Right kidney (tissue), 1 donor: ENCODE data around the gene TET1.
"Not testable (repeated sequence)": the region's sequence is repeated elsewhere in the genome, so short reads cannot be mapped to it uniquely, and the experiment has no call there.

Source experiments
- DNase-seq: peaks from one replicate; pipeline ENCODE4 v3.0.0-alpha.2; 2016

TET1 gene

GRCh38 chr10:68562661-68563570 is 2.8 kb downstream of the TET1 start:
- DNase-seq = peak; percentile 49

GRCh38 chr10:68564712-68565111 is 4.6 kb downstream of the TET1 start:
- no peak for DNase-seq

DNA sequence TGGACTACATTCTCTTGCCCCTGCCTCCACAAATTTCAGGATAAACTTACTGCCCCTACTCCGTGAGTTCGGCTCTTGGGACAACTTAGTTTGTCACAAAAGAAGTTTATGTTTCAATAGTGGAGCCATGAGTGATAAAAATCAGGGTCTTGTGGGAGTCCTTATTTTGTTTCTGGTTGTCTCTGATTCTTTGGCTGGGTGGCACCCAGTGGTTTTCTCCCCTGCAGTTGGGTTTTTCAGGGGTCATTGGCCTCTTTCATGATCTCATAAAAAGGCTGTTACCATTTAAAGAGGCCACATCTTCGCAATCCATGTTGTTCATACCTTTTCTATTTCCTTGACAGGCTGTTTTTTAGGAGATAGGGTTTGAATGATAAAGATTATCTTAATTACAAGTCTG is 5.5 kb downstream of the TET1 start:
- no peak for DNase-seq

GRCh38 chr10:68566351-68566750 is 6.2 kb downstream of the TET1 start:
- DNase-seq = no peak

DNA sequence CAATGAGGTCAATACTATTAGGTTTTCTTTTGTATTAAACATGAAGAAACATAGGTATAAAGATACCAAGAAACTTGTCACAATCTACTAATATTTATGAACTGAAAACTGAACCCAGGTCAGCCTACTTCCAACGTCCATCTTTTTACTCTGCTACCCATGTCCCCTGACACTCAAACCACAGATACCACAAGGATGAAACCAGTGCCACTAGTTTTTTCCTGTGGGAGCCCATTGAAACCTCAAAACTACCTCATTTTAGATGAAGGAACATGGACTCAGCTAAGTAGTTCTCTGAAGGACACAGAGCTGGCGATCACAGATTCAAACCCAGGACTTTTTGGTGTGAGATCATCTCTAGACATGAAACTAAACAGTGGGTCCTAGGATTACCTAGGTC is 6.8 kb downstream of the TET1 start:
- no peak for DNase-seq

GRCh38 chr10:68572151-68572550 is 12.0 kb downstream of the TET1 start:
- DNase-seq = no peak

GRCh38 chr10:68574051-68574450 is 13.9 kb downstream of the TET1 start:
- no peak for DNase-seq

DNA sequence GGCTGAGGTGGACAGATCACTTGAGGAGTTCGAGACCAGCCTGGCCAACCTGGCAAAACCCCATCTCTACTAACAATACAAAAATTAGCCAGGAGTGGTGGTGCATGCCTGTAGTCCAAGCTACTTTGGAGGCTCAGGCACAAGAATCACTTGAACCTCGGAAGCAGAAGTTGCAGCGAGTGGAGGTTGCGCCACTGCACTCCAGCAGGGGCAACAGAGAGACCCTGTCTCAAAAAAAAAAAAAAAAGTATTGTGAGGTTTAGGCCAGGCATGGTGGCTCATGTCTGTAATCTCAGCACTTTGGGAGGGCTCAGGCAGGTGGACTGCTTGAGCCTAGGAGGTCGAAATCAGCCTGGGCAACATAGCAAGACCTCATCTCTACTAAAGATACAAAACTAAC is 16.0 kb downstream of the TET1 start:
- no peak for DNase-seq

DNA sequence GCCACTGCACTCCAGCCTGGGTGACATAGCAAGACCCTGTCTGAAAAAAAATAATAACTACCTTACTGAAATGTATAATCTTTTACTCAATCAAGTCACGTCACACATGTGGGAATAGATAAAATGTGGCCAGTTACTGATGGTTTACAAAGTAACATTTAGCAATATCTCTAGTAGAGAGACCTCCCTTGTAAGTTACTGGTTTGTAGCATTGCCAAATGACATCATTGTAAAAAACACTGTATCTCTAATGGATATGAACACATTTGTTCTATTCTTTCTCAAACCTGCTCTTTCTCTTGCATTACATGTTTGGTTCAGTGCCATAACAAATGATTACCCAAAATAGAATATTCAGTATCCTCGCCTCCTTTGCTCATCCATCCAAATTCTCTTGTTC is 18.8 kb downstream of the TET1 start:
- no peak for DNase-seq

DNA sequence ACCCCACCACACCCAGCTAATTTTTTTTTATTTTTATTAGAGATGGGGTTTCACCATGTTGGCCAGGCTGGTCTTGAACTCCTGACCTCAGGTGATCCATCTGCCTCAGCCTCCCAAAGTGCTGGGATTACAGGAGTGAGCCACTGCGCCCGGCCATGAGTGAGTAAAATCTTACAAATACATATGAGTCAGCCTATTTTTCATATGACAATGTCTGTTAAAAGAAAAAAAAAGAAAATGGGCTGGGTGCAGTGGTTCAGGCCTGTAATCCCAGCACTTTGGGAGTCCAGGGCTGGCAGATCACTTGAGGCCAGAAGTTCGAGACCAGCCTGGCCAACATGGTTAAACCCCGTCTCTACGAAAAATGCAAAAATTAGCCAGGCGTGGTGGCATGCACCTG is 24.1 kb downstream of the TET1 start:
- not testable (repeated sequence) for DNase-seq

DNA sequence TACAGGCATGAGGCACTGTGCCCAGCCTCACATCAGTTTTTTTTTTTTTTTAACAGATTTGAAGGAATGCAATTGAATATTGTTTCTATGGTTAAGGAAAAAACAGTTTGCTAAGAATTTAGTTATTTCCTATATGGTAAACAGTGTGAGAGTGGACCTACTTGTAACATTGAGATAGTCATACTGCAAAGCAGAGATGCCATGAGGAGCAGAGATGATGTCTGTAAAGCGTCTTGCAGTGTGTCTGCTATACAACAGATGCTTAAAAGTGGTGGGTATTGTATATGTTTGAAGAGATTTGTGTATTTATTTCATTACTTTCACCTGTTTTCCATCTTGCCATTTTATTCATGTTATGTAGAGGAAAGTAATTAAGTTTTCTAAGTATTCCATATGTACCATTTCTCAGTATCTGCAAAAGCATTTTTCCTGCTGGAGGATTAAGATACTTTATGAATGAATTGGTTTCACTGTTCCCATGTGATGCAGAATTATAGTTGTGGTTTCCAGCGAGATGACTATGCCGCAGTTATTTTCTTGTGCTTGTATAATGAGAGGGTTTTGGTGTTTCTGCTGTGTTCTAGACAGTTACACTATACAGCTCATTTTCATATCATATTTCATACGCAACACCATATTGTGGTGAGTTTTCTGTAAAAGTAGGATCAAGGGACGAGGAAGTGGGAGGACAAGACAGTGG is 26.6 kb downstream of the TET1 start:
- no peak for DNase-seq

GRCh38 chr10:68594405-68594804 is 34.3 kb downstream of the TET1 start:
- no peak for DNase-seq

DNA sequence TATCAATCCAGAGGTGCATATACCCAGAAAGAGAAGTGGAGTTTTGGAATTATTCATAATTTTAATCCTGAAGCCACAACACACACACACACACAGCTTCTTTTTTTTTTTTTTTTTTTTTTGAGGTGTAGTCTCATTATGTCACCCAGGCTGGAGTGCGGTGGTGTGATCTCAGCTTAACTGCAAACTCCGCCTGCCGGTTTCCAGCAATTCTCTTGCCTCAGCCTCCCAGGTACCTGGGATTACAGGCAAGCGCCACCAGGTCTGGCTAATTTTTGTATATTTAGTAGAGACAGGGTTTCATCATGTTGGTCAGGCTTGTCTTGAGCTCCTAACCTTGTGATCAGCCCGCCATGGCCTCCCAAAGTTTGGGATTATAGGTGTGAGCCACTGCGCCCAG is 35.4 kb downstream of the TET1 start:
- DNase-seq = no peak

- DNase-seq = no peak
Measured at GRCh38 chr10:68597407-68597806, 37.3 kb downstream of the TET1 start.

GRCh38 chr10:68598978-68599770 is 39.0 kb downstream of the TET1 start:
- DNase-seq = peak; percentile 26

- DNase-seq = no peak
Measured at GRCh38 chr10:68599771-68600040, 39.6 kb downstream of the TET1 start.

GRCh38 chr10:68600041-68600778 is 40.1 kb downstream of the TET1 start:
- peak; percentile 89 for DNase-seq

- DNase-seq = no peak
Measured at GRCh38 chr10:68601501-68602265, 41.5 kb downstream of the TET1 start.

DNA sequence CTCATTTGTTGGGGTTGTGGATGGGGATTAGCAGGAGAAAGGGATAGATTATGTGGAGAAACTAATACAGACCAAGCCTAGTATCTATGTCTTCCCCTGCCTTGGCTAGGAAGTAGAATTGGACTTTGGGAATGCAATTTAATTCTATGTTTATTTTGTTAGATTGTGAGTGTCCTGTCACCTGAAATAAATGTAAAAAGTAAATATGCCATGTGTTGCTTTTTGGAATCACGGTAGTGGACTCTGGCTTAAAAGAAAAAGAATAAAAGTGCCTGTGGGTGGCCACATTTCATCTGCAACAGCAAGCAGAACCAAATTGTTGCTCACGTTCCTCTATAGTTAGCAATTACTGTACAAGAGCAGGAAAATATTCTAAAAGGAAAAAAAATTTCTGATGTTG is 42.3 kb downstream of the TET1 start:
- DNase-seq = no peak

DNA sequence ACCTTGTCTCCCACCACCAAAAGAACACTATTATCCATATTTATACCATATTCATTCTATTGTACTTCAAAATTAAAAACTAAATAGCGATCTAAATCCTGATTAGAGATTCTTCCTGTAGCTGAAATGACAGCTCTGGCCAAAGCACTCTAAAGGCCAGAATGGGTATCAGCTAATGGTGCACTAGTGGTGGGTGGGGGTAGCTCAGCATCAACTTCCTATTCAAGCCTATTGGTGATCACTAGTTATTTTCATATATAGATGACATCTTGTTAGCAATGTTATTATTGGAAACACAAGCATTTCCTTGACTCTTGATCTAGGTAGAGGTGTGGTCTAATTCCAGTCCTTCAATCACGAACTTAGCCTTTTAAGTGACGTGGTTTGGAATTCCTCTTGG is 43.6 kb downstream of the TET1 start:
- DNase-seq = no peak

GRCh38 chr10:68604441-68604840 is 44.3 kb downstream of the TET1 start:
- no peak for DNase-seq

DNA sequence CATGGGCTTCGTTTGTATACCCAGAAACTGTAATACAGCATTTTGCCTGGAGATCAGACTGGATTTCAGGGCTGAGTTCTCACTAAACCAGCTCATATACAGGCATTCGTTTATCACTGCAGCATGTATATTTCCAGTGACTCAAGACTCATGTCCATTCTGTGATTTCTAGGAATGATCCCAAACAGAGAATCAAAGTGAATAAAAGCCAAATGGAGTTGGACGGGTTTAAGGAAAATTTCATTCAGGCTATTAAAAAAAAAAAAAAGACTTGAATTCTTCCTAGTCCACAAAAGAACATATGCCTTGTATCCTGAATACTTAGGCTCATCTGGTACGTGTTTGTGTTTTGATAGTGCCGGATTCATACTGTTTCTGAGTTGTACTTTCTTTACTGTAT is 46.8 kb downstream of the TET1 start:
- no peak for DNase-seq
